CD14-positive monocyte (primary cell): ENCODE data around the gene POLE. TPM values are rescaled to one million over a fixed set of nuclear protein-coding genes. Genes with fewer than 3 reads are reported as not detected.
"Not testable (repeated sequence)": the region's sequence is repeated elsewhere in the genome, so short reads cannot be mapped to it uniquely, and the experiment has no call there.

Experiments
- DNase-seq, 3 donors: peaks; one replicate each; pipeline ENCODE4 v3.0.0-alpha.2; 2011 to 2022
- H2AFZ ChIP-seq: 2 replicates; pipeline ENCODE4 v1.6.0; 2012; ENCODE audit warnings: mild to moderate bottlenecking, low read depth, low read length, inconsistent platforms; ENCODE audit not compliant: insufficient read depth, poor library complexity, severe bottlenecking
- H3K27ac ChIP-seq, 2 donors: 1 replicate in 1 of 2; 2 replicates in 1 of 2; pipeline ENCODE4 v1.5.1; 2012 to 2013; ENCODE audit warnings: low read length in 2 of 2, control low read depth in 1 of 2, inconsistent platforms in 1 of 2, low read depth in 1 of 2, mild to moderate bottlenecking in 1 of 2
- H3K27me3 ChIP-seq, 2 donors: one replicate each; pipeline versions ENCODE4 v1.6.0 to v1.6.1; 2011 to 2013; ENCODE audit warnings: low read length in 2 of 2; ENCODE audit not compliant: control insufficient read depth in 2 of 2, insufficient read depth in 2 of 2
- H3K36me3 ChIP-seq, 2 donors: replicated peaks in 1 of 2; 1 replicate in 1 of 2; 2 replicates in 1 of 2; pipeline versions ENCODE4 v1.5.1 to v1.6.1; 2012 to 2013; ENCODE audit warnings: low read length in 2 of 2, control low read depth in 1 of 2, inconsistent platforms in 1 of 2, mild to moderate bottlenecking in 1 of 2; ENCODE audit not compliant: insufficient read depth in 2 of 2, control insufficient read depth in 1 of 2
- H3K4me1 ChIP-seq, 2 donors: 1 replicate in 1 of 2; 2 replicates in 1 of 2; pipeline versions ENCODE4 v1.5.1 to v1.6.1; 2012 to 2013; ENCODE audit warnings: low read length in 2 of 2, control low read depth in 1 of 2, inconsistent platforms in 1 of 2, mild to moderate bottlenecking in 1 of 2, moderate library complexity in 1 of 2; ENCODE audit not compliant: insufficient read depth in 2 of 2, control insufficient read depth in 1 of 2
- H3K4me2 ChIP-seq: replicated peaks from 2 replicates; pipeline ENCODE3; 2012; ENCODE audit warnings: low read length, moderate library complexity, mild to moderate bottlenecking; ENCODE audit not compliant: poor library complexity, severe bottlenecking; ENCODE audit errors: extremely low read depth
- H3K4me3 ChIP-seq, 3 experiments: fragments of 200-600 bp in 1 of 3; sonication (generic) in 1 of 3; replicated peaks in 1 of 3; 1 replicate in 2 of 3; 2 replicates in 1 of 3; pipeline ENCODE4 v1.5.1; 2011 to 2013; ENCODE audit warnings: low read length in 3 of 3, mild to moderate bottlenecking in 3 of 3, control low read depth in 2 of 3, low read depth in 2 of 3, inconsistent platforms in 1 of 3, moderate library complexity in 1 of 3
- H3K79me2 ChIP-seq: 2 replicates; pipeline ENCODE4 v1.6.0; 2012; ENCODE audit warnings: mild to moderate bottlenecking, control low read depth, inconsistent platforms, low read length, moderate library complexity; ENCODE audit not compliant: insufficient read depth
- H3K9ac ChIP-seq: 2 replicates; pipeline ENCODE4 v1.6.0; 2017; ENCODE audit warnings: low read length, mild to moderate bottlenecking; ENCODE audit not compliant: insufficient read depth, poor library complexity, severe bottlenecking
- H3K9me3 ChIP-seq, 2 donors: replicated peaks in 1 of 2; 1 replicate in 1 of 2; 2 replicates in 1 of 2; pipeline versions ENCODE4 v1.5.1 to v1.6.1; 2012 to 2013; ENCODE audit warnings: low read length in 2 of 2, control low read depth in 1 of 2; ENCODE audit not compliant: control insufficient read depth in 1 of 2, insufficient read depth in 1 of 2
- H4K20me1 ChIP-seq: 2 replicates; pipeline ENCODE4 v1.6.0; 2012; ENCODE audit warnings: mild to moderate bottlenecking, low read length, control low read depth, moderate library complexity; ENCODE audit not compliant: insufficient read depth
- H3K27ac Mint-ChIP-seq, 7 donors: one replicate each; pipeline ENCODE4 v1.8.0; 2020; ENCODE audit warnings: mild to moderate bottlenecking in 7 of 7, mixed read lengths in 7 of 7, moderate library complexity in 6 of 7, inconsistent platforms in 2 of 7
- H3K27me3 Mint-ChIP-seq, 3 donors: one replicate each; pipeline ENCODE4 v1.8.0; 2021 to 2022; ENCODE audit warnings: low read depth in 3 of 3, mild to moderate bottlenecking in 3 of 3, mixed read lengths in 3 of 3, moderate library complexity in 3 of 3, inconsistent platforms in 1 of 3
- H3K36me3 Mint-ChIP-seq, 2 donors: one replicate each; pipeline ENCODE4 v1.8.0; 2020; ENCODE audit warnings: mixed read lengths in 2 of 2, inconsistent platforms in 1 of 2, mild to moderate bottlenecking in 1 of 2
- H3K4me1 Mint-ChIP-seq: one replicate; pipeline ENCODE4 v1.8.0; 2020; ENCODE audit warnings: mild to moderate bottlenecking, mixed read lengths
- H3K4me3 Mint-ChIP-seq, 2 donors: one replicate each; pipeline ENCODE4 v1.8.0; 2020; ENCODE audit warnings: mild to moderate bottlenecking in 2 of 2, mixed read lengths in 2 of 2, moderate library complexity in 1 of 2
- H3K9me3 Mint-ChIP-seq, 7 donors: one replicate each; pipeline ENCODE4 v1.8.0; 2020 to 2022; ENCODE audit warnings: mixed read lengths in 7 of 7, mild to moderate bottlenecking in 6 of 7, moderate library complexity in 6 of 7, inconsistent platforms in 2 of 7
- CTCF ChIP-seq: fragments of 200-600 bp; IDR thresholded peaks from one replicate; pipeline ENCODE4 v1.8.0; 2022; ENCODE audit warnings: antibody characterized with exemption, mild to moderate bottlenecking
- WGBS: methylation state at CpG from one replicate; pipeline ENCODE4 v1.1.5; 2013; ENCODE audit warnings: missing lambda C conversion rate; ENCODE audit not compliant: insufficient coverage; 5-methylcytosine and 5-hydroxymethylcytosine counted together
- intact Hi-C, 2 donors: fragments of 100-400 bp; cut with micrococcal nuclease; formaldehyde crosslinking; loops; one replicate each; pipeline versions ENCODE4 v1.15.0 to v1.15.1; 2023
- polyA plus RNA-seq, 3 donors: library from polyadenylated mRNA; depleted of rRNA in 1 of 3; unstranded in 2 of 3; stranded (reverse) in 1 of 3; fragments of 300-500 nt in 2 of 3; fragments of >200 nt in 1 of 3; fragmentation: Illumina TruSeq in 2 of 3; gene quantifications; 1 replicate in 2 of 3; 2 replicates in 1 of 3; pipeline ENCODE4 v1.2.3, GENCODE V29; 2012 to 2021

POLE gene
- polyA plus RNA-seq, 3 donors: 1.00 to 24.2 (median 2.2) TPM

GRCh38 chr12:132692030-132692429, 4.9 kb upstream of the POLE start:
- H3K27me3 ChIP-seq, H3K4me1 ChIP-seq, intact Hi-C loops, H3K4me3 ChIP-seq, H3K27ac ChIP-seq, H3K9me3 Mint-ChIP-seq, H3K4me2 ChIP-seq, H3K9ac ChIP-seq, H3K4me3 Mint-ChIP-seq, H3K4me1 Mint-ChIP-seq, H2AFZ ChIP-seq, DNase-seq, H3K9me3 ChIP-seq, H3K79me2 ChIP-seq, H3K36me3 ChIP-seq, H4K20me1 ChIP-seq: not testable (repeated sequence)
- 100% methylated on average over 2 of the region's 3 CpGs for WGBS
- Mint-ChIP-seq H3K27me3 (peaks cover 4 to 12% (median 9%) of the 10 kb centered on the region in 3 donors), H3K36me3 (peaks cover 4 to 16% of the 10 kb centered on the region in 2 donors), H3K27ac (peak overlapping the region in 1 of 7 donors; percentile 2)

- no peak overlapping the region for H3K9ac ChIP-seq
- no peak for DNase-seq
- no peak overlapping the region for H2AFZ ChIP-seq
- H3K79me2 ChIP-seq: peaks cover 17% of the 10 kb centered on the region
- intact Hi-C loops: no loop called here
- H3K27me3 ChIP-seq: peaks cover 0 to 2% of the 10 kb centered on the region in 2 donors
- H3K36me3 Mint-ChIP-seq: no peaks in the 10 kb centered on the region
- no peak overlapping the region for H3K4me2 ChIP-seq
- peaks cover 6 to 23% of the 10 kb centered on the region in 2 donors for H3K4me1 ChIP-seq
- no peak overlapping the region for H3K27ac ChIP-seq
- H3K9me3 Mint-ChIP-seq: peaks cover 0 to under 1% (median 0%) of the 10 kb centered on the region in 7 donors
- no peaks in the 10 kb centered on the region for H3K9me3 ChIP-seq
- H3K4me3 Mint-ChIP-seq: no peak overlapping the region
- peaks cover 3 to 12% (median 9%) of the 10 kb centered on the region in 3 donors for H3K27me3 Mint-ChIP-seq
- no peak overlapping the region for H3K4me3 ChIP-seq
- H3K4me1 Mint-ChIP-seq: peaks cover 14% of the 10 kb centered on the region
- WGBS: 100% methylated on average over 2 of the region's 9 CpGs
- no peaks in the 10 kb centered on the region for H4K20me1 ChIP-seq
- H3K27ac Mint-ChIP-seq: no peak overlapping the region
- H3K36me3 ChIP-seq: no peaks in the 10 kb centered on the region
- no peak for TF ChIP-seq CTCF
These were observed 3.0 kb upstream of the POLE start for GRCh38 chr12:132690112-132690511.
